HG03565 (cell line): ENCODE results near the gene TRIM17.

Experiments
- ATAC-seq: cut with Tn5 transposase; IDR thresholded peaks from one replicate; pipeline ENCODE4 v1.9.1; 2021; ENCODE audit warnings: mild to moderate bottlenecking, moderate library complexity; ENCODE audit not compliant: unreplicated experiment

The TRIM17 gene

GRCh38 chr1:228402641-228403025, 14.0 kb downstream of the TRIM17 start:
- no peak for ATAC-seq

GRCh38 chr1:228401782-228402640, 14.7 kb downstream of the TRIM17 start:
- ATAC-seq = no peak

- ATAC-seq = no peak
Observed at GRCh38 chr1:228400692-228401454, 15.8 kb downstream of the TRIM17 start.

GRCh38 chr1:228400237-228400651, 16.4 kb downstream of the TRIM17 start:
- ATAC-seq = no peak

GRCh38 chr1:228399531-228400236, 17.0 kb downstream of the TRIM17 start:
- ATAC-seq = no peak

- no peak for ATAC-seq
Observed at GRCh38 chr1:228398741-228399461, 17.8 kb downstream of the TRIM17 start.

- ATAC-seq = no peak
Observed at GRCh38 chr1:228397966-228398365, 18.7 kb downstream of the TRIM17 start.

- ATAC-seq = no peak
Observed at GRCh38 chr1:228396770-228397662, 19.6 kb downstream of the TRIM17 start.

GRCh38 chr1:228394571-228395394, 21.9 kb downstream of the TRIM17 start:
- no peak for ATAC-seq

- ATAC-seq = no peak
Observed at GRCh38 chr1:228393811-228394570, 22.7 kb downstream of the TRIM17 start.

- no peak for ATAC-seq
Observed at GRCh38 chr1:228393268-228393701, 23.4 kb downstream of the TRIM17 start.

GRCh38 chr1:228392111-228392936, 24.3 kb downstream of the TRIM17 start:
- no peak for ATAC-seq

- ATAC-seq = no peak
Observed at GRCh38 chr1:228391411-228392020, 25.1 kb downstream of the TRIM17 start.

GRCh38 chr1:228390649-228391048, 26.0 kb downstream of the TRIM17 start:
- ATAC-seq = no peak

- ATAC-seq = no peak
Observed at GRCh38 chr1:228387321-228387720, 29.3 kb downstream of the TRIM17 start.

- no peak for ATAC-seq
Observed at GRCh38 chr1:228385232-228385631, 31.4 kb downstream of the TRIM17 start.

- no peak for ATAC-seq
Observed at GRCh38 chr1:228383773-228384172, 32.9 kb downstream of the TRIM17 start.
